8988T (cell line): ENCODE results near the gene RPF1.
"Not testable (repeated sequence)": the region's sequence is repeated elsewhere in the genome, so short reads cannot be mapped to it uniquely, and the experiment has no call there.

Experiments used
- DNase-seq: peaks from one replicate; pipeline ENCODE4 v3.0.0; 2011

RPF1 gene, protein sequence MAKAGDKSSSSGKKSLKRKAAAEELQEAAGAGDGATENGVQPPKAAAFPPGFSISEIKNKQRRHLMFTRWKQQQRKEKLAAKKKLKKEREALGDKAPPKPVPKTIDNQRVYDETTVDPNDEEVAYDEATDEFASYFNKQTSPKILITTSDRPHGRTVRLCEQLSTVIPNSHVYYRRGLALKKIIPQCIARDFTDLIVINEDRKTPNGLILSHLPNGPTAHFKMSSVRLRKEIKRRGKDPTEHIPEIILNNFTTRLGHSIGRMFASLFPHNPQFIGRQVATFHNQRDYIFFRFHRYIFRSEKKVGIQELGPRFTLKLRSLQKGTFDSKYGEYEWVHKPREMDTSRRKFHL

DNA sequence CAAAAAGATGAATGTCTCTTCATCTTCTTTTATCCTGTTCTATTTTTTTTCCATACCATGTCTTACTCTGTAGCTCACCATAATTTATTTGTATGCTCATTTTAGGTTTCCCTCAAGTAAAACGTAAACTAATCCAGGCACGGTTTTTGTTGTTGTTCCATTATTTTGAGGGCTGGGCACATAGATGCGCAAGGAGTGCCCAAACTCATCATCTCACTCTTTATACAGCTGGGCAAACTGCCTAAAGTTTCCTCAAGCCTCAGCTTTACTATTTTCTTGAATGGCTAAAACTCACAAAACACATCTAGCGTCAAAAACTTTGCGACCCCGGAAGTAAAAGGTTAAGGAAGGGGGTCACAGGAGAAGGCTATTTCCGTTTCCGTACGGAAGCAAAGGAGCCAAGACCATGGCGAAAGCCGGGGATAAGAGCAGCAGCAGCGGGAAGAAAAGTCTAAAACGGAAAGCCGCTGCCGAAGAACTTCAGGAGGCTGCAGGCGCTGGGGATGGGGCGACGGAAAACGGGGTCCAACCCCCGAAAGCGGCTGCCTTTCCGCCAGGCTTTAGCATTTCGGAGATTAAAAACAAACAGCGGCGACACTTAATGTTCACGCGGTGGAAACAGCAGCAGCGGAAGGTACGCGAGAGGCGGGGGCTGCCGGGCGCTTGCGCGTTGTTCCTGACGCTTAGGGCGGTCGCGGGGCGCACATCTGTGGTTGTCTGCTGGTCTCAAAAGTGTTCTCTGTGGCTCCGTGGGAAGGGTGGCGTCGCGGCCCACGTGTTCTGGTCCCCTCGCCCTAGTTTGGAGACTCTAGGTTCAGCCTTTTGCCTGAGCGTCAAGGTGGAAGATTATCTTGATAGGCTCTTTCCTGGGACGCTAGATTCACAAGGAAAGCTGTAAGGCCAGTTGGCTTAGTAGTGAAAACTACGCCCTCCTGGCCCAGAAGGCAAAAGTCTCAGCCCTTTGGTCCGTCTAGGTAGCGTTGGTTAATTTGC lies at the start of gene RPF1:
Gene RPF1 (plus strand): TSS at position 391 of the 993 bp plus-strand sequence. CDS start 16 bp downstream, at position 407.
- peak; percentile 7 for DNase-seq

DNA sequence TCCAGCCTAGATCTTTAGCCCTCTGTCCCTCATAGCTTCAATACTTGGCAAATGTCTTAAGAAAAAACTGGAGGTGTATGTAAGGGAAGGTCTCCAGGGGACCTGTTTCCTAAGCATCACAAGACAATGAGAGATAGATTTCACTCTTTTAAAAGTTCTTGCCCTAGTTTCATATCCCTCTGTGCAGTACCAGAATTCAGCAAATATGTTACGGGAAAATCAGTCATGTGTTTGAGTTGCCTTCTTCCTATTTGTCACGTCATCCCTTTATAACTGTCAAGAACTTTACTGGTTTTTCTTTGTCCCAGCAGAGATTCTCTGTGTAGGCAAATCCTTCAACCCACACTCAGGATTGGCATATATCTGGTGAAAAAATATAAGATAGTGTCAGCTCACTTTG lies 48.5 kb upstream of the RPF1 start:
- DNase-seq, result no peak

DNA sequence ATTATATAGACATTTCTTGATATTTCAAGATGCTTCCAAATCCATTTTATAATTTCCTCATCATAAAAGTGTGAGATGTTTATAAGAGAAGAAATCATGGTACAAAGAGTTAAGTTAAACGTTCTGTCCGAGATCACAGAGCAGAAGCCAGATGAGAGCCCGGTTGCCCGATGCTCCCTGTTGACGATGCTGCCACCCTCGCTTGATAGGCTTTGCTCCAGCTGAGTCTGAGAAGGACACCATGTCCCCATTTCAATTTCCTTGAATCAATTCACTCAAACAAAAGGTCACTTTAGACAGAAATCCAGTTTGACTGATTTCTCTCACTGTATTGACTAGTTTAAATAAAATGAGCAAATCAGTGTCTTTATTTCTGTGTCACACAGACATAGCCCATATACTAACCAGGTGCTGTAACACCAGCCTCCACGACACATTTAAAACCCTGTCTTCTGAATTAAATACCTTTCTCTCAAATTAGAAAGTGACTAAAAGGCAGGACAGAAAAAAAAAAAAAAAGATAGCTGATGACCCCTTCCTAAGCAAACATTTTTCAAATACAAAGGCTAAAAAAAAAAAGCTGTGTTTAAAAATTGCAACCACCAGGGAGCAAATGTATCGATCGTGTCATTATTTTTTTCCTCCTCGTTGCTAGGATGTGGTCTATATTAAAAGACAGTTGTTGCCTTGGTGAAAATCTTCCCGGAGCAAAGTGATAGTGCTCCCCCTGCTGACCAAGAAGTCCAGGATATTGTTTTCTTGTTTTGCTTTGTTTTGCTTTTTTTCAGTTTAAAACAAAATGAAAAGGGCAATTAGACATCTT lies 45.6 kb upstream of the RPF1 start:
- DNase-seq, result no peak

DNA sequence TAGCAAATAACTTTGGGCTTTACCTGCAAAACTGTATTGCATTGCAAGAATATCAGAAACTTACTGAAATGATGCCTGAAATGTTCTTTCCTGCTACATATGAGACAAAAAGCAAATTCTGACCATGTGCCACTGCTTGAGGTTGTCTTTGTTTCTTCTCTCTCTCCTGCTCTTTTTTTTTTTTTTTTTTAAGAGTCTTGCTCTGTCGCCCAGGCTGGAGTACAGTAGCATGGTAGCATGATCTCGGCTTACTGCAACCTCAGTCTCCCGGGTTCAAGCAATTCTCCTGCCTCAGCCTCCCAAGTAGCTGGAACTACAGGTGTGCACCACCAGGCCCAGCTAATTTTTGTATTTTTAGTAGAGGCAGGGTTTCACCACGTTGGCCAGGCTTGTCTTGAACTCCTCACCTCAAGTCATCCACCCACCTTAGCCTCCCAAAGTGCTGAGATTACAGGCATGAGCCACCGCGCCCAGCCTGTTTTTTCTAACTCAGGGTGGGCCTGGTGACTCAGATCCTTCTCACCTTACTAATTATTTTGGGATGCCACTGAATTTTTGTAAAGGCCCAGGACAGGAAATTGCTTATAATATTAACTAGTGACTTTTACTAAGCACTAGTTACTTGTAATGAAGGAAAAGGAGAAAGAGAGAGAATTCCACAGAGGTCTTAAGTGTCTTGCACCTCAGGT lies 44.8 kb upstream of the RPF1 start:
- DNase-seq, result no peak

DNA sequence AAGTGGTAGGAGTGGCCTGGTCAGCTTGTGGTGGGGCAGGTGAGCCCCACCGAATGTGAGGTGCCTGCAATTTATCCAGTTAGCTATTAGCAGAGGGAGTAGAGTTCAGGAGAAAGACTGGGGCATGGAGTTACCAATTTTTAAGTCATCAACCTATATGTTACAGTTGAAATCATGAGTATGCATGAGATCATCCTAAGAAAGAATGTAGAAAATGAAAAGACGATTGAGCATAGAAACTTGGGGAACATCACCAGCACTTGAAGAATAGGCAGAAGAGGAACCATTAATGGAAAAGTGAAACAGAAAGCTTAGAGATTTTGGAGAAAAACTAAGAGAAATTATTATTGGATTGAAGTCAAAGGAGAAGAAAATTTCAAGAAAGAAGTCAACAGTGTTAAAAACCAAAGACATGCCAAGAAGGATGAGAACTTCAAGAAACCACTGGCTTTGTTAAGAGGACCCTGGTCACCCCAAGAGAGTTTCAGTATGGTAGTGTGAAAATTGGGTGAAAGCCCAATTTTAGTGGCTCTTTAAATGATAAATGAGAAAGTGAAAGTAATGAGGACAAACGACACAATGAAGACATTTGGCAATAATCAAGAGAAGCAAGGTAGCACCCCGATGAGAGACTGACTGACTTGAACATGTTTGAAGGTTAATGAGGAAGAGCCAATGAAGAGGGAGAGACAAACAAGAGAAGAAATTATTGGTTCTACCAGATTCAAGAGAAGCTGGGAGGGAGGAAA lies 44.1 kb upstream of the RPF1 start:
- no peak for DNase-seq

DNA sequence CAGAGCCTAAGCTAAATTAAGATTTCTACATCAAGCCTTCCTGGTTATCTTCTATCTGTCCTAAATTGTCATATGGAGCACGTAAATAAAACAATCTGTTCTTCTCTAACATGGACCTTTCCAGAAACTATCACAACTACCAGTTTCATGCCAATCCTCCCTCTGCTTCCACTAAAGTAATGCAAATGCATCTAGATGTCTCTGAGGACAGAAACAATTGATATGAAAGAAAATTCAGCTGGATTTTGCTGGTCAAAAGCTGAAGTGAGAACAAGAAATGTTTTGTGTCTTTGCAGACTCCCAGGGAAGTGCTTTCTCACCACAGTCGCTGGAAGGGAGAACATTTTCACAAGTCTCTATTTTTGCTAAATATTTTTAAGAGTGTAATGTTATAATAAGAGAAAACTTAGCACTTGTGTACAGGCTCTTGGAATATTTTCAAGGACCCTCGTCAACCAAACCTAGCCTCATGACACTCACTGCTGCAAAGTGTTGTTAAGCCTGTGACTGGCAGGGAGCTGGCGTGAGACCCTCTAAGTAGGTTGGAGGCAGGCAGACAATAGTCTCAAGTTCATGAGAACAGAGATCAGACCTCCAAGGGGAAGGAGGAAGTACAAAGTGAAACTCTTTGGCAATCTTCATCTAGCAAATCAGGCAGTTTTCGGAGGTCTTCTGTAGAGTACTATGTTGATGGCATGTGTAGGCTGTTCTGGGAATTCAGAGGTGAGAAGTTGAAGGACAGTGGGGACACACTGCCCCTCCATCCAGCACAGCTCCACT lies 42.0 kb upstream of the RPF1 start:
- DNase-seq, result no peak

DNA sequence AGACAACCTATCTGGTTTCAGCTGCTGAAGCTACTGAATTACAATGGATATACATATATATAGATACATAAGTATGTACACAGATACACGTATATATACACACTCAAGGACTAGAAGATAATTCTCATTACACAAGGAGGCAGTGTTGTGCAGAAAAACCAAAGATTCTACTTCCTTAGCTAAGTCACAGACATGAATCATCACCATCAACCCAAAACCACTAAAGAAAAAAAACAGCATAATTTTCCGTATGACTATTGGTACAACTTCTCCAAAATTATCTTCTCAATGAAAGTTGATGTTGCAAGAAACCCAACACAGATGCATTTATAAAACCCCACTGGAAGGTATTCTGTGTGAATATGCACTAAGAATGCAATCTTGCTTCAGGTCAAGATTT lies 36.8 kb upstream of the RPF1 start:
- no peak for DNase-seq

DNA sequence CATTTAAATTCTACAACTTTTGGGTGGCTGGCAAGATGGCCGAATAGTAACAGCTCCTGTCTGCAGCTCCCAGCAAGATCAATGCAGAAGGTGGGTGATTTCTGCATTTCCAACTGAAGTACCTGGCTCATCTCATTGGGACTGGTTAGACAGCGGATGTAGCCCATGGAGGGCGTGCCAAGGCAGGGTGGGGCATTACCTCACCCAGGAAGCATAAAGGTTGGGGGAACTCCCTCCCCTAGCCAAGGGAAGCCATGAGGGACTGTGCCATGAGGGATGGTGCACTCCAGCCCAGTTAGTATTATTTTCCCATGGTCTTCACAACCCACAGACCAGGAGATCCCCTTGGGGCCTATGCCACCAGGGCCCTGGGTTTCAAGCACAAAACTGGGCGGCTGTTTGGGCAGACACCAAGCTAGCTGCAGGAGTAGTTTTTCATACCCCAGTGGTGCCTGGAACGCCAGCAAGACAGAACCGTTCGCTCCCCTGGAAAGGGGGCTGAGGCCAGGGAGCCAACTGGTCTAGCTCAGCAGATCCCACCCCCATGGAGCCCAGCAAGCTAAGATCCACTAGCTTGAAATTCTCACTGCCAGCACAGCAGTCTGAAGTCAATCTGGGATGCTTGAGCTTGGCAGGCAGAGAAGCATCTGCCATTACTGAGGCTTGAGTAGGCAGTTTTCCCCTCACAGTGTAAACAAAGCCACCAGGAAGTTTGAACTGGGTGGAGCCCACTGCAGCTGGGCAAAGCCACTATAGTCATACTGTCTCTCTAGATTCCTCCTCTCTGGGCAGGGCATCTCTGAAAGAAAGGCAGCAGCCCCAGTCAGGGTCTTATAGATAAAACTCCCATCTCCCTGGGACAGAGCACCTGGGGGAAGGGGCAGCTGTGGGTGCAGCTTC lies 36.1 kb upstream of the RPF1 start:
- not testable (repeated sequence) for DNase-seq

DNA sequence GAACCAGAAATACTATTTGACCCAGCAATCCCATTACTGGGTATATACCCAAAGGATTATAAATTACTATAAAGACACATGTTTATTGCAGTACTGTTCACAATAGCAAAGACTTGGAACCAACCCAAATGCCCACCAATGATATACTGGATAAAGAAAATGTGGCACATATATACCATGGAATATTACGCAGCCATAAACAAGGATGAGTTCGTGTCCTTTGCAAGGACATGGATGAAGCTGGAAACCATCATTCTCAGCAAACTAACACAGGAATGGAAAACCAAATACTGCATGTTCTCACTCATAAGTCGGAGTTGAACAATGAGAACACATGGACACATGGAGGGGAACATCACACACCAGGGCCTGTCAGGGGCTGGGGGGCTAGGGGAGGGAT lies 30.4 kb upstream of the RPF1 start:
- DNase-seq, result not testable (repeated sequence)

DNA sequence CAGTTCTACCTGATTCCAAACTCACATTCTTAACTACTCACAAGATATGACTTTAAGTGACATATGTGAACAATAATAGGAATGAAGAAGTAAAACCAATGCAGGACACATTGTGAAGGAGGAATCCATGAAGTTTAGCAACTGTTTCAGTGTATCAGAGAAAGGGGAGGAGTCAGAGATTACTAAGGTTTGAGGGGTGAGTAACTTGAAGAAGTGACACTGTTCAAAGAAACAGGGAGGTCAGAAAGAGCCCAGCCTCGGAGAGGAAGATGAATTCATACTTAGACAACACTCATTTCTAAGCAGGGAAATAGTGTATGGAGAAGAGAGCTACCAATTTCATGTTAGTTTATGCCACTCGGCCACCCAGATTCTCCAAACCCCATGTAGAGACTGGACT lies 28.2 kb upstream of the RPF1 start:
- DNase-seq, result no peak

DNA sequence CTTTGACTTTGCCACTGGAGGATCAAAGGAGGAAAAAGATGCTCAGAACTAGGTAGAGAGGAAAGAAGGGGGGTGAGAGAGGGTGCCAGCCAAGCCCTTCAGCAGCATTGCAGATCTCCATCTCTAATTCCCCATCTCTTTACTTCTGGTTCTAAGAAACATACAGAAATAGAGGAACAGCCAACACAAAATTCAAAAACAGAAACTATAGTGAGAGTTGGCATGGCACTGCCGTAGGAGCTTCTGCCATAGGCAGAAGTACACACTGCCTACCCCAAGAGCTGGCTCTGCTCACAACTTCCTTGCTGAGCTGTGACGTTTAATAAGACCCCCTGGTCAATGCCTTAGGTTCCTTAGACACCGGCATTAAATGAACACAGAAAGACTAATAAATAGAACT lies 26.6 kb upstream of the RPF1 start:
- no peak for DNase-seq

DNA sequence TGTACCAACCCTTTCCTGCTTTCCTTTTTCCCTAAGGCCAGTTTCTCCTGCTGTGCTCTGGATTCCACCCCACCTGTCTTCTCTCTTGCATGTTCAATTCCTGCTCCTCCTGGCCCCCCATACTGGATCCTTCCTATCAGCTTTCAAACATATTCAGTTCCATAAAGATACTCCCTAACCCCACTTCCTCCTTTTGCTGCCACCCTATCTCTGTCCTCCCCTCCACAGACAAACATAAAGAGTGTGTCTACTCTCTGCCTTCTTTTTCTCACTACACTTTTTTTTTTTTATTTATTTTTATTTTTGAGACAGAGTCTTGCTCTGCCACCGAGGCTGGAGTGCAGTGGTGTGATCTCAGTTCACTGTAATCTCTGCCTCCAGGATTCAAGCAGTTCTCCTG lies 16.9 kb upstream of the RPF1 start:
- no peak for DNase-seq

DNA sequence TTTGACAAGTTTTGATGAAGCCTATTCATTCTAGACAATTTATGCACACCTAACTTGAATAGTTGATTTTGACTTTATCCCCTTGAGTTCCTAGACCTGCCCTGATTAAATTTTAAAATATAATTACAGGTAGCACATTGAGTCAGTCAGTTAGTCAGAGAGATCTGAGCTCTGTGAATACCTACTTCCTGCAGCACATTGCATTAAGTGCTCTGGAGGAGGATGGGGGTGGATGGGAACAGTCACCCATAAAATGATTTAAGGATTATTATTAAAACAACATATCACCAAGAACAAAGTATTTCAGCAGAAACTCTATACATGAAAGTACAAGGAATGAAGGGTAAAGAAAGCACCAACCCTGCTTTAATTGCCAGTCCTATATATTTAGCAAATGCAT lies 11.8 kb upstream of the RPF1 start:
- DNase-seq, result no peak

DNA sequence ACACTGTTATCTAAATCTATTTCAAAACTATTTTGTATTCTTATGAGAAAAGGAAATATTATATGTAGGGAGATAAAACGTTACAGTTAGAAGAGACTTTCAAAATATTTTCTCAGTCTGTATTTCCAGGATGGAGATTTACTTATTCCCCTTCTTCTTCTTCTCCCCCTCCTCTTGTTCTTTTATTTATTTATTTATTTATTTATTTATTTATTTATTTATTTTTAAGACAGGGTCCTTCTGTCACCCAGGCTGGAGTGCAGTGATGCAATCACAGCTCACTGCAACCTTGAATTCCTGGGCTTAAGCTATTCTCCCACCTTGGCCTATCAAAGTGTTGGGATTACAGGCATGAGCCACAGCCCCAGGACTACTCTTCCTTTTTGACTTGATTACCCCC lies 2.8 kb upstream of the RPF1 start:
- no peak for DNase-seq

DNA sequence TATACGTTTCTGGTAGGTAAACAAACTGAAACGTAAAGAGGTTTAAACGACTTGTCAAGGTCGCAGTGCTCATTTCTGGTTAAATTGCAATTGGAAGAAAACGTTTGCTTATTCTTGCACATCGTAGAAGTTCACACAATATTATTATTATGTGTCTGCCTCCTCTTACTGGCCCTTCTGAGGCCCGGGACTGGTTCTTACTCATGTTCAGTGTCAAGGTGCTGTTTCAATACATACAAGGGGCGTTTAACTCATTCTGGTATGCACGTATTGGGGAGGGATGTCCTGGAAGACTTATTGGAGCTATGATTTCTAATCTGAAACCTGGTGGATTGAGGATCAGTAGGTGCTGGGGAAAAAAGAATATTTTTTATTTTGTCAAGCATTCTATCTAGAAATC lies 932 bp downstream of the RPF1 start:
- no peak for DNase-seq

DNA sequence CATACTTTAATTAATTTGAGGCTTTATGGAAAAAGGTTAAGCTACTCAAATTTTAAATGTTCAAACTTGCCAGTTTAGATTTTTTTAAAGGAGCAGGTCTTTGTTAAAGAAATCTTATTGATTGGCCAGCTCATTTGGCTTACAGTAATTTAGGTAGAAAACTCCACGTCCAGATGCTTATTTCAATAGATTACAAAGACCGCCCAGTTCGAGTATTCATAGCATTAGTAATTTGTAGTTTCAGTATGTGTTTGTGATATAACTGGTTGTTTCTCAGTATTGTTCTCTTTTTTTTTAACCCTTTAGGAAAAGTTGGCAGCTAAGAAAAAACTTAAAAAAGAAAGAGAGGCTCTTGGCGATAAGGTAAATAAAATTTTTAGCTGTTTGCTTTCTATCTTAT lies 1.6 kb downstream of the RPF1 start:
- no peak for DNase-seq

DNA sequence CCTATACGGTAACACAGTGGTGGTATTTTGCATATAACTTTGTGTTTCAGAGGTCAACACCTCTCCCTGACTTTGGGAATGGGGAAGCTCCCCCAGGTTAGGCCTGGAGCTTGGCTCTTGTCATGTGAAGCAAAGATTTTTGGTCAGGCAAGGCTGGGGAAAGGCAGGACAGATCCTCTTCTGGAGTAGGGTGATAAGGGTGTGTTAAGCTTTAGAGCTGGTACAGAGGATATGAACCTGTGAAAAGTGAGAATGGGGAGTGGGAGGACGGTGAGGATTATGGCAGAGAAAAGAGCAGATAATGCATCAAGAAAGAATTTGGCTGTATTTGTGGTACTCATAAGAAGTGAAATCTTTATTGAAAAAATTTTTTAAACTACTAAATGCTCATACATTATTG lies 2.3 kb downstream of the RPF1 start:
- no peak for DNase-seq

DNA sequence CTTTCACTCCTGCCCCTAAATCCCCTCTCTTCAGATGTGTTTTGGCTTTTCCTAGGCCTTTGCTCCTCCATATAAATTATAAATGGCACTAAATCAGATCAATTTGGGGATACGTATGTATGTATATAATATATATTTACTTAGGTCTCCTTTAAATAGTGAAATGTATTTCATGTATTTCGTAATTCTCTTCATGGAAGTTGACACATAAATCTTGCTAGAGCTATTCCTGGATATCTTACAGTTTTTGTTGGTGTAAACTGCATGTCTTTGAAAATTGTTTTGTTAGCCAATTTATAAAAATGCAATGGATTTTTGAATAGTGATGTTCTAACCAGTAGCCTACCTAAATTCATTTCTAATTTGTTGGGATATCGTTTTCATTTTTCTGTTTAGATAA lies 9.0 kb downstream of the RPF1 start:
- DNase-seq, result no peak

DNA sequence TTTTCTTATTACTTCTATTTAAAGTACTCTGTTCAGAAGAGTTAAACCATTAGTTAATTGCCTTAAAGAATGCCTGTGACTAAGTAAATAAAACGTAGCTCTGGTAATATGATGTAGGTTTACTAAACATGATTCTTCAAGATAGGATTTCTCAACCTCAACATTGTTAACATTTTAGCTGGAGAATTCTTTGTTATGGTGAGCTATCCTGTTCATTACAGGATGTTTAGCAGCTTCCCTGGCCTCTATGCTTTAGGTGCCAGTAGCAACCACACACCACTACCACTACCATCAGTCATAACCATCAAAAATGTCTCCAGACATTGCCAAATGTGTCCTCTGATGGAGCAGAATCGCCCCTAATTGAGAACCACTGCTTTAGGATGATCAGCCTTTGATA lies 10.7 kb downstream of the RPF1 start:
- no peak for DNase-seq

DNA sequence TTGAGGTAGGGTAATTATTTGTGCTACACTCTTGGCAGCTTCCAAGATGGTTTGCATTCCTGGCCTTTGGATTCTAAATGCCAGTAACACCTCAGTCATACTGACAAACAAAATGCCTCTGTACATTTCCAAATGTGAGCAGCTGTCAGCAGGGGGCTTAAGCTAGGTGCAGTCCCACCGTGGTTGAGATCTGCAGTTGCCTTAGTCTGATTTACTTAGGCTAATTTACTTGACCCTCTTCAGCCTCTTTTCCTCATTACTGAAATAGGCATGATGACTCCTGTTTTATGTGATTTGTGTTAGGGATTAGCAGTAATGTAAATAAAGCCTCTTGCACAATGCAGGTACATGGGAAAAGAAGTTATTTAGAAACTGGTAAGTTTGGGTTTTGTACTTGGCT lies 13.7 kb downstream of the RPF1 start:
- DNase-seq, result no peak
